T-helper 2 cell treated with Interferon-gamma antibody and Interleukin-4, amounts not matched to agents 5 μg/mL and 100 μg/mL, for 36 hours (primary cell): ENCODE results near the gene CACNA1G.

ENCODE experiments used
- DNase-seq: peaks from one replicate; pipeline ENCODE4 v3.0.0; 2021; ENCODE audit warnings: low spot score
- H3K27ac Mint-ChIP-seq: one replicate; pipeline ENCODE4 v1.8.0; 2021; ENCODE audit warnings: mild to moderate bottlenecking, mixed read lengths
- H3K27me3 Mint-ChIP-seq: one replicate; pipeline ENCODE4 v1.8.0; 2021; ENCODE audit warnings: low read depth, mixed read lengths
- H3K36me3 Mint-ChIP-seq: one replicate; pipeline ENCODE4 v1.8.0; 2021; ENCODE audit warnings: low read depth, mixed read lengths
- H3K4me1 Mint-ChIP-seq: one replicate; pipeline ENCODE4 v1.8.0; 2021; ENCODE audit warnings: low read depth, mixed read lengths
- H3K4me3 Mint-ChIP-seq: one replicate; pipeline ENCODE4 v1.8.0; 2022; ENCODE audit warnings: mild to moderate bottlenecking, moderate library complexity, mixed read lengths
- H3K9me3 Mint-ChIP-seq: one replicate; pipeline ENCODE4 v1.8.0; 2021; ENCODE audit warnings: mixed read lengths

The CACNA1G gene

DNA sequence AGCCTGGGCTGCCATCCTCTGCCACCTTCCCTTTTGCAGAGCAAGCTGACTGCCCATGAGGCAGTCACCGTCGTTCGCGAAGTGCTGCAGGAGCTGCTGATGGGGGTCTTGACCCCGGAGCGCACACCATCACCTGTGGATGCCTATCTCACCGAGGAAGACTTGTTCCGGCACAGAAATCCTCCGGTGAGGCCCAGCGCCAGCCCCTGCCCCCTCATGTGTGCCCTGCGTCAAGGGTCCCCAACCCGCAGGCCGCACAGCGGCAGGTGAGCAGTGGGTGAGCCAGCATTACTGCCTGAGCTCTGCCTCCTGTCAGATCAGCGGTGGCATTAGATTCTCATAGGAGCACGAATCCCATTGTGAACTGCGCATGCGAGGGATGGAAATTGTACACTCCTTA lies 35.7 kb upstream of the CACNA1G start:
- no peak for DNase-seq
- Mint-ChIP-seq H3K4me1 (no peaks in the 10 kb centered on the region), H3K27me3 (peaks cover 10% of the 10 kb centered on the region), H3K9me3 (no peaks in the 10 kb centered on the region), H3K4me3 (no peak overlapping the region), H3K27ac (no peak overlapping the region), H3K36me3 (peaks cover 2% of the 10 kb centered on the region)

DNA sequence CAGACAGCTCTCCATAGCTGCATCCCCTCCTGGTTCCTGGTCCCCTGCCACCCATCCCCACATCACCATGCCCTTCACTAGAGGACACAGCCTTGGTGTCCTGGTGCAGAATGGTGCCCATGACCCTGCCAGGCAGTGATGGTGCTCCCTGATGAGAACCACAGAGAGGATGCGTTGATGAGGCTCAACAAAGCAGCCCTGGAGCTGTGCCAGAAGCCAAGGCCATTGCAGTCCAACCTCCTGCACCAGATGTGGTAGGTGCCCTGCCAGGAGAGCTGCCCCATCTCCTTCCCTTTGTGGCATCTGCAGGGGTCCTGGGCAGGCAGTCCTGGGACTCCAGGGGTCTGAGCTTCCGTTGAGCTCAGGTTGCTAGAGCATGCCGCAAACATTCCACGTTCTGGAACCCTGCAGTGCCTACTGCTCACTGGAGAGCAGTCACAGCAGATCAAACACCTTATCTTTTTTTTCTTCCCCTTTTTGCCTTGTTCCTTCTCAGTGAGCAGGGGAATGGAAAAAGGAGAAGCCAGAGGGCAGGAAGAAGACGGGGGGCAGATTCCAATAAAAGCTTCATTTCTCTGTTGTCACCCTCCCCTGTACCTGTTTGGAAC lies 33.3 kb upstream of the CACNA1G start:
- no peaks in the 10 kb centered on the region for H3K4me1 Mint-ChIP-seq
- DNase-seq = no peak
- peaks cover 27% of the 10 kb centered on the region for H3K27me3 Mint-ChIP-seq
- no peaks in the 10 kb centered on the region for H3K9me3 Mint-ChIP-seq
- H3K4me3 Mint-ChIP-seq = no peak overlapping the region
- H3K27ac Mint-ChIP-seq = no peak overlapping the region
- peaks cover 2% of the 10 kb centered on the region for H3K36me3 Mint-ChIP-seq

GRCh38 chr17:50527949-50528474 lies 32.5 kb upstream of the CACNA1G start:
- H3K4me1 Mint-ChIP-seq = no peaks in the 10 kb centered on the region
- no peak for DNase-seq
- no peaks in the 10 kb centered on the region for H3K36me3 Mint-ChIP-seq
- H3K27me3 Mint-ChIP-seq = peaks cover 35% of the 10 kb centered on the region
- no peaks in the 10 kb centered on the region for H3K9me3 Mint-ChIP-seq
- no peak overlapping the region for H3K27ac Mint-ChIP-seq
- no peak overlapping the region for H3K4me3 Mint-ChIP-seq

GRCh38 chr17:50529849-50530248 lies 30.7 kb upstream of the CACNA1G start:
- DNase-seq = no peak
- H3K9me3 Mint-ChIP-seq = no peaks in the 10 kb centered on the region
- no peak overlapping the region for H3K27ac Mint-ChIP-seq
- H3K4me1 Mint-ChIP-seq = no peaks in the 10 kb centered on the region
- peaks cover 52% of the 10 kb centered on the region for H3K27me3 Mint-ChIP-seq
- H3K36me3 Mint-ChIP-seq = no peaks in the 10 kb centered on the region
- H3K4me3 Mint-ChIP-seq = no peak overlapping the region

DNA sequence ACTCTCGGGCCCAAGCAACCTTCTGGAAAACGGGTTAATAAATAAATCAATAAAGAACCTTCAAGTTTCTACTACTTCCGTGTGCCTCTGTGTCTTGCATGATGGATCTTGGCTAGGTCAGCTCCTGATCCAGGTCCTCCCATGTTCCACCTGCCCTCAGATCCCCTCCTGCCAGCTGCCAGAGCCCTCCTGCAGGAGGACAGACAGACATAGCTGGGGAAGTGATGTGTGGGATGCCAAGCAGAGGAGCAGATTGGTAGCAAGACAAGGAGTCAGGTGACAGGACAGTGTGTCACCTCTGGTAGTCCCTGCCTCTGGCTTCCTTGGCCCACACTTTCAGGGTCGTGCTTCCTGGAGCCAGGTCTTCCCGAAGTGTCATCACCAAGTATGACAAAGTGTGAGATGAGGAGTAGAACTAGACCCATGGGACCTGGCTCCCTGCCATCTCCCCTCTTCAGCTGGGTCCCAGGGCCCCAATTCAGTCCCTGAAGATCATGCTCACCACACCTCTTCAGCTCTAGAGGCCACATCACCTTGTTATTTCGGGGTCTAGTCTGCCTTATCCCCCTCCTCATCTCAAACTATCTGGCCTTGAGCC lies 29.0 kb upstream of the CACNA1G start:
- DNase-seq = no peak
- H3K27me3 Mint-ChIP-seq = peaks cover 60% of the 10 kb centered on the region
- no peaks in the 10 kb centered on the region for H3K36me3 Mint-ChIP-seq
- no peaks in the 10 kb centered on the region for H3K4me1 Mint-ChIP-seq
- no peak overlapping the region for H3K4me3 Mint-ChIP-seq
- H3K9me3 Mint-ChIP-seq = no peaks in the 10 kb centered on the region
- no peak overlapping the region for H3K27ac Mint-ChIP-seq

GRCh38 chr17:50532452-50533024 lies 28.0 kb upstream of the CACNA1G start, which contains the start of gene EPN3:
Gene EPN3 (plus strand): TSS chr17:50532735. CDS start chr17:50536557, 3,822 bp downstream.
- no peak within 1 kb of the TSS for H3K4me3 Mint-ChIP-seq
- no peaks in the 10 kb centered on the region for H3K9me3 Mint-ChIP-seq
- H3K27ac Mint-ChIP-seq = no peak within 1 kb of the TSS
- H3K27me3 Mint-ChIP-seq = peaks cover 60% of the 10 kb centered on the region
- H3K36me3 Mint-ChIP-seq = no peaks in the 10 kb centered on the region
- DNase-seq = no peak
- no peaks in the 10 kb centered on the region for H3K4me1 Mint-ChIP-seq

DNA sequence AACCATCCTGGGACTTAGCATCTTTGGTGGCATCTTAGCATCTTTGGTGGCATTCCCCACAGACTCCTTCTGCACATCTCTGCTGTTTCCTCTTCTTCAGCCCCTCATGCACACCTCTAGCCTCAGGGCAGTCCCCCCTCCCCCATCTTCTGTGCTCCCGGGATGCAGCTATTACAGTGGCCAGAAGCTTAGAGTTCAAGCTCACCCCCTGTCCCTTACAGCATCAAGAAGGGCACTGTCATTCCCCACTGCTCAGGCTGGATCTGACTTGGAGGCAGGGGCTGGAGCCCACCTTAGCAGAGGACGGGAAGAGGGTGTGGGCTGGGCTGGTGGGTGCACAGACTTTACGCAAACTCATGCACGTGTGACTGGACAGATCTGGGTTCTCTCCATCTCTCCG lies 27.3 kb upstream of the CACNA1G start:
- no peaks in the 10 kb centered on the region for H3K4me1 Mint-ChIP-seq
- H3K27me3 Mint-ChIP-seq = peaks cover 60% of the 10 kb centered on the region
- no peaks in the 10 kb centered on the region for H3K9me3 Mint-ChIP-seq
- H3K4me3 Mint-ChIP-seq = no peak overlapping the region
- DNase-seq = no peak
- no peaks in the 10 kb centered on the region for H3K36me3 Mint-ChIP-seq
- H3K27ac Mint-ChIP-seq = no peak overlapping the region

DNA sequence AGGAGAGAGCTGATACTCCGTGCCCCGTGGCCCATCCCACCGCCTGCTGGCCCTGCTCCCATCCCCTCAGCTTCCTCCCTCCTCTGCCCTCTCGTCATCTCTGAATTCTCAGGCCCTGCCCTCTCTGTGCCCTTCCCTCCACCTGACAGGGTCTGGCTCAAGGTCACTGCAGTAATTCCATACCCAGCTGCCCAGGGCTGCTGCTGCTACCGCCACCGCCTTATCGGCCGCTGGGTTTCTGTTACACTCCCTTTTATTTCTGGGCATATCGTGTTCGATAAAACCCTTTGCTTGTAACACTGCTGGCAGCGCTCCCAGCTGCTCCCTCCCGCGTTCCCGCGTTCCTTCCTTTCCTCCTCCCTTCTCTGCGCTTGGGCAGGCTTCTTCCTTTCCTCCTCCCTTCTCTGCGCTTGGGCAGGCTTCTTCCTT lies 26.8 kb upstream of the CACNA1G start:
- H3K27ac Mint-ChIP-seq = no peak overlapping the region
- no peaks in the 10 kb centered on the region for H3K36me3 Mint-ChIP-seq
- H3K9me3 Mint-ChIP-seq = no peaks in the 10 kb centered on the region
- peaks cover 57% of the 10 kb centered on the region for H3K27me3 Mint-ChIP-seq
- DNase-seq = no peak
- no peak overlapping the region for H3K4me3 Mint-ChIP-seq
- H3K4me1 Mint-ChIP-seq = no peaks in the 10 kb centered on the region

DNA sequence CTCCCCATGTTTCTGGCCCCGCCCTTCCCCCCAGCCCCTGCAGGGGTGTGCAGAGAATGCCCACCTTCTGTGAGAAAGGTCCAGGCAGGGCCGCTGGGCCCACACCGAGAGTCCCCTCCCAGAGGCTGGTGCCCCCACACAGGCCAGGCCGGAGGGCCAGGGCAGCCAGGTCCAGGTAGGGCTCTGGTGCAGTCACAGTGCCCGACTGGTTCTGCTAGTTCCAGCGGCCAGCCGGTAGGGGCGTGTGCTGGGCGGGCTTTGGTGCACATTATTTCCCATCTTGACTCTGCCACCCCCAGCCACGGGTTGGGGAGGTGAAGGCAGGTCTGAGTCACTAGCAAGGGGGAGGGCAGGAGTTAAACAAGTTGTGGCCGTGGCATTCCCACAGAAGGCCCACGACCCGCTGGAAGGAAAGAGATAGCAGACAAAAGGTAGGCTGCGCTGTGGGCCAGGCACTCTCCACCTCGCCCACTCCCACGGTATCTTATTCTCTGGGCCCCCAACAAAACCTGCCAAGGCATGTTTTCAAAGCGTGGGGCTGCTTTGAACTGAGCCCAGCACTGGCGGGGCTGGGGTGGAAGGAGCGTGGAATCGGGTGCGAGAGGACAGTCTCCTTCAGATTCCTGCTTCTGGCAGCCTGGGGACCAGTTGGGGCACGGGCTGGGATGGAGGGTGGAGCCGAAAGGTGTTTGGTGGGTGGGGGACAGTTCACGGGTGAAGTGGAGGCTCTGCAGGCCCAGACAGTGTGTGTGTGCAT lies 26.1 kb upstream of the CACNA1G start:
- no peak for DNase-seq
- Mint-ChIP-seq H3K27me3 (peaks cover 54% of the 10 kb centered on the region), H3K4me3 (no peak overlapping the region), H3K36me3 (no peaks in the 10 kb centered on the region), H3K4me1 (no peaks in the 10 kb centered on the region), H3K27ac (no peak overlapping the region), H3K9me3 (no peaks in the 10 kb centered on the region)

DNA sequence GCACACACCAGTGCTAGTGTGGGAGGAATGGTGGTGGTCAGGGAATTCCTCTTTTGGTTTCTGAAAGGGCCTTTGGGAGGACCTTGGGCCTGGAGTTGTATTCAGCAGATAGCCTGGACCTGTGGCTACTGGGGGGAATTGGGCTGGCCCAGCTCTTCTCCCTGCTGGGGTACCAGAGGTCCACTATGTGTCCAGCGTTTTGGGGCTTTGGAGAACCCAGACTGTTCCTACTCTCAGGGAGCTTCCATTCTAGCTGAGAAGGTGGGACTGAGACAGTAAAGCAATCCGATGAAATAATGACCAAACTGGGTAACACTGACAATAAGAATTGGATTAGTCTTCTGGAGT lies 25.6 kb upstream of the CACNA1G start:
- Mint-ChIP-seq H3K9me3 (no peaks in the 10 kb centered on the region), H3K4me1 (no peaks in the 10 kb centered on the region), H3K4me3 (no peak overlapping the region), H3K27me3 (peaks cover 49% of the 10 kb centered on the region), H3K27ac (no peak overlapping the region), H3K36me3 (no peaks in the 10 kb centered on the region)
- no peak for DNase-seq

DNA sequence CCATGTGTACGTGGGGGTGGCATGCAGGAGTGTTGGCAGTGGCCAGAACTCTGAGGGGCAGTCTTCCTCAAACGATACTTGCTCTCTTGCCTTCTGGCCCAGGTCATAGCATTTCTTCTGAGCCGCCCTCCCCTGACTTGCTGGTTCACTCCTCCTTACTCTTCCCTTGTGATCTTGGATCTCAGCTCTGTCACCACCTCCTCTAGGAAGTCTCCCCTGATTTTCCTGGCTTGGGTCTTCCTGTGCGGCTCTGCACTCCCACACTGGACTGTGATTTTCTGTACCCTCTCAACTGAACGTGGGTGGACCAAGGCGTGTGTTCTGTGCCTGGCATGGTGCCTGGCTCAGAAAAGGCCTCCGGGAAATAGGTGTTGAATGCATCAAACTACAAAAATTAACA lies 25.1 kb upstream of the CACNA1G start:
- no peak for DNase-seq
- Mint-ChIP-seq H3K4me3 (no peak overlapping the region), H3K36me3 (no peaks in the 10 kb centered on the region), H3K27me3 (peaks cover 49% of the 10 kb centered on the region), H3K27ac (no peak overlapping the region), H3K9me3 (no peaks in the 10 kb centered on the region), H3K4me1 (no peaks in the 10 kb centered on the region)

DNA sequence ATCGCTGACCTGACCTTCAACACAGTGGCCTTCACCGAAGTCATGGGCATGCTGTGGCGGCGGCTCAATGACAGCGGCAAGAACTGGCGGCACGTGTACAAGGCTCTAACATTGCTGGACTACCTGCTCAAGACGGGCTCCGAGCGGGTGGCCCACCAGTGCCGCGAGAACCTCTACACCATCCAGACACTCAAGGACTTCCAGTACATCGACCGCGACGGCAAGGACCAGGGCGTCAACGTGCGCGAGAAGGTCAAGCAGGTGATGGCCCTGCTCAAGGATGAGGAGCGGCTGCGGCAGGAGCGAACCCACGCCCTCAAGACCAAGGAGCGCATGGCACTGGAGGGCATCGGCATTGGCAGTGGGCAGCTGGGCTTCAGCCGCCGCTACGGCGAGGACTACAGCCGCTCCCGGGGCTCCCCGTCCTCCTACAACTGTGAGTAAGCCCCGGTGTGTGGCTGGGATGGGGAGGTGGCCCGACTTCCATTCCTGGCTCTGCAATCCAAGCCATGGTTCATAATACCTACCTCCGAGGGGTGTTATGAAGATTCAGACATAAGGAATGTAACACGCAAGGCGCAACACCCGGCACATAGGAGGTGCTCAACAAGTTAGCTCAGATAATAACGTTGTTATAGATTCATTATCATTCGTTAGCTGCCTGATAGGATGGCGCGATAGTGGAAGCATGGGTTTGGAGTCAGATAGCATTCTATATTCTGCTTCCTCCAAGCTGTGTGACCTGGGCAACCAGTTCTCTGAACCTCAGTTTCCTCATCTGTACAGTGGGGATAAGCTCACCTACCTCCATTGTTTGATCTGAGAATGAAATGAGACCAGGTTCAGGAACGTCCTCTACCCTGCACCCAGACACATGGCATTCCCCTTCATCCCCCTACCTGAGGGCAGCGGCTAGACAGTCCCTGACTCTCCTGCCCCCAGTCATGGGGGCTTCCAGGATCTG lies 23.6 kb upstream of the CACNA1G start:
- Mint-ChIP-seq H3K9me3 (no peaks in the 10 kb centered on the region), H3K4me1 (peaks cover 2% of the 10 kb centered on the region), H3K4me3 (no peak overlapping the region), H3K36me3 (no peaks in the 10 kb centered on the region), H3K27me3 (peaks cover 36% of the 10 kb centered on the region), H3K27ac (no peak overlapping the region)
- no peak for DNase-seq

DNA sequence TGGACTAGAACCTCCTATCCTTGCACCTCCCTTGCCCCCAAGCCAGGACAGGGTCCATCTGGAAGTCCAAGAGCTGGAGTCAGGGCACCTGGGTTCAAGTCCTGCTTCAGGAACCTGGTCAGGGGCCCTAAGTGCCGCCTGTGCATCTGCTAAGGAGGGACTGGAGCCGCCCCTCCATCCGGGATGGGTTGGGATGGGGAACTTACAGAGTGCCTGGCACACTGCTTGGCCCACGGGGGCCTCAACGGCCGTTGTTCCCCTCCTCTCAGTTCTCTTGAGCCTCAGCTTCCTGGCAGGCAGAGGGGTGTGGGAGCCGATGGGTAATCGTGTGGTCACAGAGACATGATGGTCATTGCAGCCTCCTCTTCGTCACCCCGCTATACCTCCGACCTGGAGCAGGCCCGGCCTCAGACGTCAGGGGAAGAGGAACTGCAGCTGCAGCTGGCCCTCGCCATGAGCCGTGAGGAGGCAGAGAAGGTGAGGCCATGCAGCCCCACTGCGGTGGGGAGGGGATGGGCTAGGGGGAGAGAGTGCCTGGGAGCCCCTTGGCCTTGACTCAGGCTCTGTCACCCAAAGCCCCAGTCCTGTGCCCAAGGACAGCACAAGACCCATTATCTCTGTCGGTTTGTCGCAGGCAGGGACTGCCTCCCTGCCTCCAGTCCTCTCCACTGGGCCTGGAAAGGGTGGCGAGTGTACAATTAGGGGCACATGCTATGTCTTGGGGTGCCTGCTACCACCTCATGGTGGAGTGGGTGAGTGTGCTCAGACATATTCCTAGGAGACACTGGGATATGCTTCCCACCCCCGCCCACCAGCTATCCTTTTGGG lies 22.6 kb upstream of the CACNA1G start:
- H3K27ac Mint-ChIP-seq = no peak overlapping the region
- H3K4me1 Mint-ChIP-seq = peaks cover 7% of the 10 kb centered on the region
- H3K4me3 Mint-ChIP-seq = no peak overlapping the region
- H3K9me3 Mint-ChIP-seq = no peaks in the 10 kb centered on the region
- H3K27me3 Mint-ChIP-seq = peaks cover 26% of the 10 kb centered on the region
- DNase-seq = no peak
- no peaks in the 10 kb centered on the region for H3K36me3 Mint-ChIP-seq
